GM19099 (cell line): ENCODE measurements around the gene HBD.

ENCODE experiments used
- POLR2A ChIP-seq: IDR thresholded peaks from 3 replicates; pipeline ENCODE4 v1.6.1; 2011; ENCODE audit warnings: low read depth; ENCODE audit not compliant: insufficient read length; ENCODE audit errors: extremely low read depth

HBD gene

DNA sequence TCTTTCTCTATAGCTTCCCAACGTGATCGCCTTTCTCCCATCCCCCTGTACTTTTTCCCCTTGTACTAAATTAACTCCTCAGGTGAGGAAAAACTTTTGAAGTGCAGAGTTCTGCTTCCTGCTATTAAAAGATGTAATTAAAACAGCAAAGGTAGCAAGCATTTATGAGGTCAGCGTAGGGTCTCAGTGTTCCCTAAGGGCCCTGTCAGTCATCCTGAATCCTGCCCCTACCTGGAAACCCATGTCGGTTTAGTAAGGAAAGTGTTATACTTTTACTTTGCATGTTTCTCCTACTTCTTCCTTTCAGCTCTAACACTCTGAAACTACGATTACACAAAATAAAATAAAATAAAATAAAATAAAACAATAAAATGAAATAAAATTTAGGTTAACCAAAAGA is 6.2 kb downstream of the HBD start:
- no peak for TF ChIP-seq POLR2A

- TF ChIP-seq POLR2A: no peak
These were observed 6.6 kb downstream of the HBD start for GRCh38 chr11:5227681-5228080.

- TF ChIP-seq POLR2A: no peak
These were observed 7.5 kb downstream of the HBD start, which contains the start of gene HBB for GRCh38 chr11:5226732-5227310. HBB (minus strand) TSS chr11:5227071; CDS start chr11:5227021, 50 bp downstream.

- TF ChIP-seq POLR2A: no peak
These were observed 8.8 kb downstream of the HBD start for GRCh38 chr11:5225480-5225871.

- no peak for TF ChIP-seq POLR2A
These were observed 9.5 kb downstream of the HBD start for GRCh38 chr11:5224538-5225479.

DNA sequence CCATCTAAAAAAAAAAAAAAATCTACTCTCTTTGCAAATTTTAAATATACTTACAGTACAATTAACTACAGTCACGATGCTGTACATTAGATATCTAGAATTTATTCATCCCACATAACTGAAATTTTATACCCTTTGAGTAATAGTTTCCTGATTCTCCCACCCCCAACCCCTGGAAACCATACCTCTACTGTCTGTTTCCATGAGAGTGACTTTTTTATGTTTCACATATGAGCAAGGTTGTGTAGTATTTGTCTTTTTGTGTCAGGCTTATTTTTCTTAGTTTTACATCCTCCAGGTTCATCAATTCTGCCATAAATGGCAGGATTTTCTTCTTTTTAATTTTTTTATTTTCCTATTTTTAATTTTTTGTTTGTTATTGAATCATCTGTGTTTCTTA is 10.6 kb downstream of the HBD start:
- TF ChIP-seq POLR2A: no peak

- no peak for TF ChIP-seq POLR2A
These were observed 11.1 kb downstream of the HBD start for GRCh38 chr11:5223146-5223545.

DNA sequence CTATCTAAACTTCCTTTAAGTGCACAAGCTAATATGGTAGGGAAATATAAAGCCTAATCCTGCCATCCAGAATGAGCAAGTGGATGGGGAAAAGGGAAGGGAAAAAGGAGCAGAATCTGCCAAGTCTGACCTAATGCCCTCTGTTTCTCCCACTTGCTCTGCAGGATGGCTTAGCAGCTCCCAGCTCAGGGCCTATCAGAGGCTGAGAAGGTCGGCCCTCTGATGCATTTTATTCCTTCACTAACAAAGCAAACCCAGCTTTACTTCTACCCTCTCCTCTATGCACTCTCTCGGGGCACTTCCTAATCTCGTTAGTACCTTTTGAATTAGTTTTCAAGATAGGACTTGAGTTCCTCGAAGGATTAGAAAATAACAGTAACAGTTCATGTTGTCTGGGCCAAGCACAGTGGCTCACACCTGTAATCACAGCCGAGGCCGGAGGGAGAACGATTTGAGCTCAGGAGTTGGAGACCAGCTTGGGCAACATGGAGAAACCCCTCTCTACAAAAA is 23.9 kb downstream of the HBD start:
- no peak for TF ChIP-seq POLR2A

- no peak for TF ChIP-seq POLR2A
These were observed 29.5 kb downstream of the HBD start for GRCh38 chr11:5204787-5205186.

DNA sequence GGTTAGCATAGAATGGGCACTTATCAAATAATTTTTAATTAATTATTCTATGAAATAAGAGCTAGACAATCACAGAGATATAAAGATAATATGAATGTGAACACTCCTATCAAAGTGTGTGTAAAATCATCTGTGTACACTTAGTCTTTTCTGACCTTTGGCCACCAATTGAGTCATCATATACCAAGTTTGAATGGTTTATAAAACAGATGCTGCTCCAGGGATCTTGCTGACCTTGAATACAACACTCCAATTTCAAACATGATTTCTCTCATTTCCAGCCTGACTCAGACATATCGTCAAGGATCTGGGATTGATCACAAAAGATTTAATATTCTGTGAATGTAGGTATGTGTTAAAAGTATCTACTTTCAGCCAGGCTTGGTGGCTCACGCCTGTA is 30.9 kb downstream of the HBD start:
- TF ChIP-seq POLR2A: no peak

DNA sequence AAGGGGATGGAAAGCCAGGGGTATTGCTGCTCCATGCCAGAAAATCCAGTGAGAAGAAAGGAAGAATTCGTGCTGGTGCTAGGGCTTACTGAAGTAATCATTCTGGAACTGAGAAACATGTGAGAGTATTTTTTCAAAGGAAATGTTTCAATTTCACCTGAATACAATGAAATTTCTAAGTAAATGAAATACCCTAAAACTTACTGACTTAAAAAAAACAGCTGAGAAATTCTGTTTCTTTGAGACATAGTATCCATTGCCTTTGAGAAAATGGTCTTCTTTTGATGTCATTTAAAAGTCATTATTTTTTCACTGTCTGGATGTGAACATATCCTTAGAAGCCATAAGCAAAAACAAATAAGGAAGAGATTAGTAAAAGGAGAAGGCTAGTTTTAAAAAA is 33.7 kb downstream of the HBD start, which contains the start of gene OR51V1:
Gene OR51V1 (minus strand): TSS at position 101 of the 400 bp plus-strand sequence. CDS start 0 bp downstream, at position 101.
- TF ChIP-seq POLR2A: no peak

DNA sequence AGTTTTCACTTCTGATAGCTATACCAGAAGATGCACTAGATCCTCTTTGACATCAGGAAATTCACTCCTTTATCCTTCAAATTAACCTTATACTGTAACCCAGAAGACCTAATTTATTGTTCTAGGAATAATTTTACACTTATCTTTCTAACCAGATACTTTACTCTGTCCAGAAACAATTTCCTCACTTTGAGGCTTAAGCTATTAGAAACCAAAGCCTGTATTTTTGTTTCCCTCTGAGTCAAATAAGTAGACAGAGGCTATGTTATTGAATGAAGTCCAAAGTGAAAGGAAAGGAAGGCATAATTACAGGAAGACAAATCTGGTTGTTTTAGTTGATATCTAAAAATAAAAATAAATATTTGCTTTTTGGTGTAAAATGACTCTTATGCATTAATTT is 36.0 kb downstream of the HBD start:
- no peak for TF ChIP-seq POLR2A

GRCh38 chr11:5197536-5197935 is 36.7 kb downstream of the HBD start:
- TF ChIP-seq POLR2A: no peak

DNA sequence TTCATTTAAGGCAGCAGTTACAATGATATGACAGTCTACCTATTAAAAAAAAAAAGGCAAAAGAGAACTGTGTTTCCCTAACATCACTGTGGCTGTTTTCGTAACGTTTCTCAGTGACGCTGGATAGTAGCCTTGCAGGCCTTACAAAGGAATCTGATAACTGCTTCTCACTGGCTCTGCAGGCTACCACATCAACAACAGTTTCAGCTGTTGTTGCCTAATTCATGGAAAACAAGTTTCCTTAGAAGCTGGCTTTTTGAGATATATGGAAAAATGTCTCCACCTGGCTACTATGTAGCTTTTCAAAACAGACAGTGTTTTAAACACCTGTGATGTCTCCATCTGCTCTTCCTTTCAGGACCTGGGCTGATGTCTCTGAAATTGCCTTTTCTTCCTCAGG is 37.6 kb downstream of the HBD start:
- no peak for TF ChIP-seq POLR2A

- TF ChIP-seq POLR2A: no peak
These were observed 38.2 kb downstream of the HBD start for GRCh38 chr11:5196067-5196466.

- no peak for TF ChIP-seq POLR2A
These were observed 41.5 kb downstream of the HBD start for GRCh38 chr11:5192738-5193137.
